KMS-11 (cell line): ENCODE measurements around the gene KAZN.

Experiments
- H2AFZ ChIP-seq: fragments of 200-600 bp; sonication (generic); 2 replicates; pipeline ENCODE4 v1.6.1; 2016; ENCODE audit warnings: antibody characterized with exemption, mixed run types, low read depth
- H3K27ac ChIP-seq: fragments of 200-600 bp; sonication (generic); 2 replicates; pipeline ENCODE4 v1.6.1; 2016; ENCODE audit warnings: mild to moderate bottlenecking, mixed run types
- H3K27me3 ChIP-seq: fragments of 200-600 bp; sonication (generic); 2 replicates; pipeline ENCODE4 v1.6.1; 2017; ENCODE audit warnings: mild to moderate bottlenecking, low read depth, mixed run types, moderate library complexity; ENCODE audit not compliant: insufficient read depth
- H3K36me3 ChIP-seq: fragments of 200-600 bp; sonication (generic); 2 replicates; pipeline ENCODE4 v1.6.1; 2017; ENCODE audit warnings: mild to moderate bottlenecking, mixed run types; ENCODE audit not compliant: insufficient read depth
- H3K4me1 ChIP-seq: fragments of 200-600 bp; sonication (generic); 2 replicates; pipeline ENCODE4 v1.6.1; 2016; ENCODE audit warnings: mild to moderate bottlenecking, low read depth, mixed run types; ENCODE audit not compliant: poor library complexity, severe bottlenecking
- H3K4me2 ChIP-seq: fragments of 200-600 bp; sonication (generic); 2 replicates; pipeline ENCODE4 v1.7.0; 2016; ENCODE audit warnings: mild to moderate bottlenecking, mixed run types
- H3K4me3 ChIP-seq: fragments of 200-600 bp; sonication (generic); IDR thresholded peaks from 2 replicates; pipeline ENCODE4 v1.6.1; 2017; ENCODE audit warnings: low read depth, low read length, mixed read lengths; ENCODE audit not compliant: insufficient read depth
- H3K79me2 ChIP-seq: fragments of 200-600 bp; sonication (generic); 2 replicates; pipeline ENCODE4 v1.6.1; 2016; ENCODE audit warnings: low read depth, mixed run types; ENCODE audit not compliant: insufficient read depth
- H3K9ac ChIP-seq: fragments of 200-600 bp; sonication (generic); 2 replicates; pipeline ENCODE4 v1.6.1; 2016; ENCODE audit warnings: mild to moderate bottlenecking, mixed run types
- H4K20me1 ChIP-seq: fragments of 200-600 bp; sonication (generic); 2 replicates; pipeline ENCODE4 v1.6.1; 2016; ENCODE audit warnings: mild to moderate bottlenecking, mixed run types; ENCODE audit not compliant: insufficient read depth
- TF ChIP-seq, protein P1 (sequence below): fragments of 200-600 bp; sonication (generic); conservative IDR thresholded peaks from 2 replicates; pipeline ENCODE4 v1.6.1; 2017; ENCODE audit warnings: low read depth, mild to moderate bottlenecking, antibody characterized with exemption, low read length, moderate library complexity, mixed read lengths

Gene KAZN

DNA sequence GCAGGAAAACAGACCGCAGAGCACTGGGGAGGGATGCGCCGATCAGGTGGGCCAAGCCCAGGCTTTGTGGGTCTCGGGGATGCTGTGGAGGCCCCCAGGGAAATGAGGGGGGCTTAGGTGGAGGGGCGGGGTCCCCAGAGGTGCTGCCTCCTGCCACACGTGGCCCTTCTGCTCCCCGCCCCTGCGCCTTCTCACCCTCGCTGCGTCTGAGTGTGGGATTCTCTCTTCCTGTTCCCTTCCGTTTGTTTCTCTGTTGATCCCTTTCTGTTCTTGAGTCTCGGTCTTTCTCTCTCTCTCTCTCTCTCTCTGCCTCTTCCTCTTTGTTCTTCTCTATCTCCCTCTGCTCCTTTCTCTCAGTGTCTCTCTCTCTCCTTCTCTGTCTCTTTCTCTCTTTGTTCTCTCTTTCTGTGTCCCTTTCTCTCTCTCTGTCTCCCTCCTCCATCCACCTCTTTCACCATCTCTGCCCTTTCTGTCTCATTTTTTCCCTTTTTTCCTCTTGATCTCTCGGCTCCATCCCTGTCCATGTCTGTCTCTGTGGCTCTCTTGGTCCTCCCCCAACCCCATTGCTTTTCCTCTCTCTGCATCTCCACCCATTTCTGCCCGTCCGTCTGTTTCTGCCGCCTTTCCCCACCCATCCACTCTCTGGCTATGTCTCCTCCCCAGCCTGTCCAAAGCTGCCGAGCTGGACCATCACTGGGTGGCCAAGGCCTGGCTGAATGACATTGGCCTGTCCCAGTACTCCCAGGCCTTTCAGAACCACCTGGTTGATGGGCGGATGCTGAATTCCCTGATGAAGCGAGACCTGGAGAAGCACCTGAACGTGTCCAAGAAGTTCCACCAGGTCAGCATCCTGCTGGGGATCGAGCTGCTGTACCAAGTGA is 502.6 kb downstream of the KAZN start:
- H3K27ac ChIP-seq: no peak overlapping the region
- no peak overlapping the region for H2AFZ ChIP-seq
- no peaks in the 10 kb centered on the region for H3K79me2 ChIP-seq
- no peaks in the 10 kb centered on the region for H3K36me3 ChIP-seq
- H4K20me1 ChIP-seq: no peaks in the 10 kb centered on the region
- H3K4me2 ChIP-seq: no peak overlapping the region
- H3K4me3 ChIP-seq: no peak overlapping the region
- TF ChIP-seq, protein P1, sequence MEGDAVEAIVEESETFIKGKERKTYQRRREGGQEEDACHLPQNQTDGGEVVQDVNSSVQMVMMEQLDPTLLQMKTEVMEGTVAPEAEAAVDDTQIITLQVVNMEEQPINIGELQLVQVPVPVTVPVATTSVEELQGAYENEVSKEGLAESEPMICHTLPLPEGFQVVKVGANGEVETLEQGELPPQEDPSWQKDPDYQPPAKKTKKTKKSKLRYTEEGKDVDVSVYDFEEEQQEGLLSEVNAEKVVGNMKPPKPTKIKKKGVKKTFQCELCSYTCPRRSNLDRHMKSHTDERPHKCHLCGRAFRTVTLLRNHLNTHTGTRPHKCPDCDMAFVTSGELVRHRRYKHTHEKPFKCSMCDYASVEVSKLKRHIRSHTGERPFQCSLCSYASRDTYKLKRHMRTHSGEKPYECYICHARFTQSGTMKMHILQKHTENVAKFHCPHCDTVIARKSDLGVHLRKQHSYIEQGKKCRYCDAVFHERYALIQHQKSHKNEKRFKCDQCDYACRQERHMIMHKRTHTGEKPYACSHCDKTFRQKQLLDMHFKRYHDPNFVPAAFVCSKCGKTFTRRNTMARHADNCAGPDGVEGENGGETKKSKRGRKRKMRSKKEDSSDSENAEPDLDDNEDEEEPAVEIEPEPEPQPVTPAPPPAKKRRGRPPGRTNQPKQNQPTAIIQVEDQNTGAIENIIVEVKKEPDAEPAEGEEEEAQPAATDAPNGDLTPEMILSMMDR: no peak
- H3K27me3 ChIP-seq: peaks cover 18% of the 10 kb centered on the region; the same call in 1 of the 2 replicates
- H3K4me1 ChIP-seq: no peaks in the 10 kb centered on the region
- H3K9ac ChIP-seq: no peak overlapping the region

DNA sequence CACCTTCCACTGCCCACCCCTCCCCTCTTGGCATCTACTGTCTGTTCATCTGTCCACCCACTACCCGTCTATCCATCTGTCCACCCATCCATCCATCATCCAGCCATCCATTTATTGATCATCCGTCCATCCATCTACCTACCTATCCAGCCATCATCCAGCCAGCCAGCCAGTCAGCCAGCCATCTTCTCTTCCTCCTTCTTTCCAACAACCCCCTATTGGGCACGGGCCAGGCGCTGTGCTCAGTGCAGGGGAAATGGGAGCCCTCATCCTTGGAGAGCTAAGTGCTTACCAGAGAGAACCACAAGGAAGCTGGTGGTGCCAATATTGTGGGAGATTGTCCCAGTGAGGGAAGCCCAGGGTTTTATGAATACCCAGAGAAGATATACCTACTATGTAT is 503.3 kb downstream of the KAZN start:
- H3K9ac ChIP-seq: no peak overlapping the region
- no peak overlapping the region for H3K4me3 ChIP-seq
- H3K36me3 ChIP-seq: no peaks in the 10 kb centered on the region
- no peak overlapping the region for H2AFZ ChIP-seq
- TF ChIP-seq, protein P1: no peak
- H3K27ac ChIP-seq: no peak overlapping the region
- no peaks in the 10 kb centered on the region for H3K79me2 ChIP-seq
- H3K4me1 ChIP-seq: no peaks in the 10 kb centered on the region
- H3K4me2 ChIP-seq: no peak overlapping the region
- H3K27me3 ChIP-seq: peaks cover 18% of the 10 kb centered on the region; the same call in 1 of the 2 replicates
- no peaks in the 10 kb centered on the region for H4K20me1 ChIP-seq

DNA sequence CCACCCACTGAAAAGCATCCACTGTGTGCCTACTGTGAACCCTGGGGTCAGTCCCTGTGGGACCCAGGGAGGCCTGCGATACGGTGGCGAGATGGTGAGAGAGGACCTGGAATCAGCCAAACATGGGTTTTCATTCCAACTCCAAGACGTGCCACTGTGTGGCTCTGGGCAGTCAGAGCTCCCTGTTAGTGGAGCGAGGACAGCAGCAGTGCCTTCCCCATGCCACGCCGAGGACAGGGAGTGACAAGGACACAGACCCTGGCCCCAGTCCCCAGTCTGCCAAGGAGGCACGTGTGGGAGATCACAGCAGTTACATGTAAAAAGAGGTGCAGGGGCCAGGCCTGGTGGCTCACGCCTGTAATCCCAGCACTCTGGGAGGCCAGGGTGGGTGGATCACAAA is 504.2 kb downstream of the KAZN start:
- Histone ChIP-seq H3K27me3 (peaks cover 15% of the 10 kb centered on the region; the same call in 1 of the 2 replicates), H4K20me1 (no peaks in the 10 kb centered on the region), H3K27ac (no peak overlapping the region), H3K79me2 (no peaks in the 10 kb centered on the region), H3K4me2 (no peak overlapping the region), H3K9ac (no peak overlapping the region), H3K4me1 (no peaks in the 10 kb centered on the region), H3K4me3 (no peak overlapping the region), H2AFZ (no peak overlapping the region), H3K36me3 (no peaks in the 10 kb centered on the region)
- TF ChIP-seq, protein P1: no peak

DNA sequence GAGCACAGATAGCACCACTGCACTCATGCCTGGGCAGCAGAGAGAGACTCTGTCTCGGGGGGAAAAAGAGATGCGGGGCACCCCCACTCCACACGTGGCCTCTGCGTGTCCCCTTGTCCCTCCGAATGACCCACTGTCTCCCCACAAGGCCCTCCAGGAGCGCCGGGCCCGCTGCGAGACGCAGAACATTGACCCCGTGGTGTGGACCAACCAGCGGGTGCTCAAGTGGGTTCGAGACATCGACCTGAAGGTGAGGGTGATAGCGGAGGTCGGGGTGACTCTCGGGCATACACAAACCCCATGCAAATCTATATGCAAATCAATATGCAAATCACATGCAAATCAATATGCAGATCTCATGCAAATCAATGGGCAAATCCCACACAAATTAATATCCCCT is 504.7 kb downstream of the KAZN start:
- no peak overlapping the region for H3K27ac ChIP-seq
- no peak overlapping the region for H3K9ac ChIP-seq
- no peaks in the 10 kb centered on the region for H3K4me1 ChIP-seq
- no peaks in the 10 kb centered on the region for H3K36me3 ChIP-seq
- peaks cover 12% of the 10 kb centered on the region; the same call in 1 of the 2 replicates for H3K27me3 ChIP-seq
- H3K79me2 ChIP-seq: no peaks in the 10 kb centered on the region
- no peaks in the 10 kb centered on the region for H4K20me1 ChIP-seq
- TF ChIP-seq, protein P1: no peak
- H3K4me2 ChIP-seq: no peak overlapping the region
- no peak overlapping the region for H2AFZ ChIP-seq
- H3K4me3 ChIP-seq: no peak overlapping the region
